HT-29 (cell line): ENCODE data around the gene PANK1. TPM values are rescaled to one million over a fixed set of nuclear protein-coding genes. Genes with fewer than 3 reads are reported as not detected.
A peak's percentile ranks its signal among the peaks of the same experiment; 100 is the strongest.

Source experiments
- DNase-seq: peaks from one replicate; pipeline ENCODE4 v3.0.0-alpha.2; 2015; ENCODE audit warnings: low spot score
- total RNA-seq: library from RNA; depleted of rRNA; stranded (reverse); fragments of >200 nt; shearing (Covaris generic); gene quantifications from 2 replicates; pipeline ENCODE4 v1.2.3, GENCODE V29; 2014

The PANK1 gene
- total RNA-seq, 1 experiment from 2014 or later, result 13.4 TPM

DNA sequence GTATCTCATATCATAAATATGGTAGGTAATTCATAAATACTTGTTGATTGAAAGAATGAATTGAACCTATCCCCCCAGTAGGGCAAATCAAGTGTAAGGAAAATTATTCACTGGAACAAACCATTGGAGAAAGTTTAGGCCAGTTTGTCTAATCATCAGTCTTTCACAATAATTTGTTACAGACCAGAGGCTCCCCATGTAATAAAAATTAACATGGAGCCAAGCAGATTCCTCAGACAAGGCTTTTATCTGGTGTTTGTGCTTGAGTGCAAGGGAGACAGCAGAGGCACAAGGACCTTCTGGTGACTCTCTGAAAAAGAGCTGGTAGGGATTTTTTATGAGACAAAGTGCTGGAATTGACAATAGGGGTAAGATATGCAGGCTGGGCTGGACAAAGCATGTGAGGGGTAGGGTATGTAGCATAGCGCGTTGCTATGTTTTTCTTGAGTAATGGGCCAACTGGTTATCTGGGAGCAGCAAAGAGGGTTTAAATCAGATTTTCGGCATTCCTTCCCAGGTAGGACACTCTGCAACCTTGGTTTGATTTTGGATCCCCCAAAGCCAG, 7.8 kb upstream of the PANK1 start:
- no peak for DNase-seq

DNA sequence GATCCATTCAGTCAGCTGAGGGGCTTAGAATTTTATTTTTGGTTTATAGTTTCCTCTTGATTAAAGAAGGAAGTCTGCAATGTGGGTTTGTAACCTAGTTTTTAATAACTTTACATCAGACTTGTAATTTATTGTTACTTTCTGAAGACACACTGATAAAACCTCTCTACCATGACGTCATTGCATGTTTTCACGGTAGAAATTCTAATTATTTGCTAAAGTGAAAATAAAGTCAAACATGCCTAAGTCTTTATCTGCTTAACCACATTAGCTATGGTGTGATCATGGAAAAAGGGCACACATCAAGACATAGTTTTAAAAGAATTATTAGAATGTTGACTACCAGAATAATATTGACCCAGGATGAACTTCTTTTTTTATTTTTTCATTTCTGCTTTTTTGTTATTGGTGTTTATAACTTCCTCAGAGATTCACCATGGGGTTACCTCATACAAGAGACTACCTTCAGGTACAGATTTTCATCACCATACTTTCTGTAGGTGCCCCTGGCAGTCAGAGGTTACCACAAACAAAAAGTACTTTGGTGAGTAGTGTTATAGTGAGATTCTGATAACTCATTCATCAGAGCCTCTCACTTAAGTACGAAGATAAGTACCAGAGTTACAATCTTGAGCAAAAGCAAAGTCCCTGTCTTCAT, 7.0 kb upstream of the PANK1 start:
- no peak for DNase-seq

DNA sequence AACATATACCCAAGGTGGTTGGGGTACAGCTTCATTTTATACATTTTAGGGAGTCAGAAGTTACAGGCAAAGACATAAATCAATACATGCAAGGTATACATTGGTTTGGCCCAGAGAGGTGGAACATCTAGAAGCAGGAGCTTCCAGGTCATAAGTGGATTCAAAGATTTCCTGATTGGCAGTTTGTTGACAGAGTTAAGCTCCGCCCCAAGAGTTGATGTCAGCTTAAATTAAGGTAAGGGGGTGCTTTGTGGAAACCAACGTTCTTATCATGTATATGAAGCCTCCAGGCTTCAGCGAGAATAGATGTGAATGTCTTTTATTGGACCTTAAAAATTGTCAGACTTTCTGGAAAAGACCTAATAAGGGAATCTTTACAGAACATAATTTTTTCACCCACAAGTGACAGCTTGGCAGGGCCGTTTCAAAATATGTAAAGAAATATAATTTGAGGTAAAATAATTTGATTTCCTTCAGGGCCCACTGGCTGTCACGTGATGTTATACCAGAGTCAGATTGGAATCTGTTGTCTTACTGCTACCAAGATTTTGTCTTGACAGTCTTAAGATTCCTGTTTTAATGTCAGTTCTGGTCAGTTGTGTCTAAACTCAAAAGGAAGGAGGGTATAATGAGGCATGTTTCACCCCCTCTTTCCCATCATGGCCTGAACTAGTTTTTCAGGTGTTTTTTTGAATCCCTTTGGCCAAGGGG, 6.3 kb upstream of the PANK1 start:
- no peak for DNase-seq

DNA sequence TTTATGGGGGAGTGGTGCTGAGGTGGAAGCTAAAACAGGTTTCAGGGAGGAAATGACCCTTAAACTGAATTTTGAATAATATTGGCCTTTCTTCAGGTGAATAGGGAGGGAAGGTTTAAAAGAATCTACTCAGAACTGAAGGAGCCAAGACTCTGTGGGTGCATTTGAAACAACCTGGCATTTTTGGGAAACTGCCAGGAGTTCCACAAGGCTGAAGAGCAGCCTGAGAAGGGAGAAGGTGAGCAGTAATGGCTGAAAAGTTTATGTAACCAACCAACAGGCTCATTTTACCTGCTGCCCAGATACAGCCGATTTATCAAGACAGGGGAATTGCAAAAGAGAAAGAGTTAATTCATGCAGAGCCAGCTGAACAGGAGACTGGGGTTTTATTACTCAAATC, 4.0 kb upstream of the PANK1 start:
- DNase-seq, result no peak

DNA sequence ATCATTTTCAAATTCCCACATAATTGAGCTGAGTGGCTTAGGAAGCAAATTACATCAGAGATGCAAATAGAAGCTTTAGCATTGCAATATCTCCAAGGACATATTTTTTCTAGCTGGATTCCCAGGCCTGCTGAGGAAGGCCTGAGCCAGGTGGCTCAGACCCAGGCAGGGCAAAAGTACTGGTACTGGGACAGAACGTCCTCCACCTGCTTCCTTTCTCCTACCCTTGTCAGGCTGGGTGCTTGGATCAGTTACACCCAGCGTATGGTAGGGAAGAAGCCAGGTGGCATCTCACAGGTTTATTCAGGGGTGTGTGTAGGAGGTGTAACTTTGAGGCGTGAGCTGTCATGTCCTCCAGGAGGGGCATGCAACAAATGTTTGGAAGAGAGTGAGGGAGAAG, 3.0 kb upstream of the PANK1 start:
- DNase-seq, result no peak

DNA sequence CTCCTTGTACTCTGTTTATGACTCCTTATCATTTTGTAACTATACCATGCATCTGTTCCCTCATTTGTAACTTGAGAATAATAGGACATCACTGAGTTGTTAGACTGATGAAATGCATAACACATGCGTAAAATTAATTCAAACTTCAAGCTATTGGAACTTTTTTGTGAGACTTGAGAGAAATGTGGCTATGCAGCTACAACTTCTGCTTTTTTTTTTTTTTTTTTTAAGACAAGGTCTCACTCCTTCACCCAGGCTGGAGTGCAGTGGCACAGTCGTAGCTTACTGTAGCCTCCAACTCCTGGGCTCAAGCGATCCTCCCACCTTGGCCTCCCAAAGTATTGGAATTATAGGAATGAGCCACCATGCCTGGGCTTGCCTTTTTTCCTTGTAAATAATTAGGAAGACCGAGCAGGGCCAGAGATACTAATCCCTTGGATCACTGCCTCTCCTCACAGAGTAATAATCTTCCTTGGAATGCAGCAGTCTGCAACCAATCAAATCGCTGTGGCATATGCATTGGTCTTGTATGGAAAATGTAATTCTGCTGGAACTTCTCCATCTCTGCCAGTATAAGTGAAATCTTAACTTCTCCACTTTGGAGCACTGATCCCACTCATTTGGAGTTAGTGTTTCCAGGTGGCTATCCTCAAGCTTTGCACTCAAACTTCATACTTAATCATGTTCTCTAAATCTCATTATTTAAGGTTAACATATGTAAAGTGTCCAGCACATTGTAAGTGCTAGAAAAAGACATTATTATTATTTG, 2.0 kb upstream of the PANK1 start:
- DNase-seq, result no peak

DNA sequence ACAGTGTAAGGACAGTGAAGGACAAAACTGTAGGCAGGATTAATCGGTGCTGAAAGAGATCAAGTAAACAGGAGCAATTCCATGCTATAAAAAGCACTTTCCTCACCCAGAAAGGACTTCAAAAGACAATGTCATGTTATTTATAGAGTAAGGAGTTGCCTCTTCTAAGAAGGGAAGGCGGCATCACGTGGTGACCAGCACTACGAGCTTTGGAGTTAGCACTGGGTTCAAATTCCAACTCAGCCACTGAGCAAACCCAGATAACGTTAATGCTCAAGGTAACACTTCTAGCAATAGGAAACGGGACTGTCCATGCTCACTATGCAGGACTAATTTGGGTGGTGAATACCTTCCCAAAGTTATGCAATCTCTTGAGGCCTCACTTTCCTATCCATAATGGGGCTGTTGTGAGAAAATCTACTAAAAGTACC, 715 bp upstream of the PANK1 start:
- DNase-seq, result peak; percentile 59

DNA sequence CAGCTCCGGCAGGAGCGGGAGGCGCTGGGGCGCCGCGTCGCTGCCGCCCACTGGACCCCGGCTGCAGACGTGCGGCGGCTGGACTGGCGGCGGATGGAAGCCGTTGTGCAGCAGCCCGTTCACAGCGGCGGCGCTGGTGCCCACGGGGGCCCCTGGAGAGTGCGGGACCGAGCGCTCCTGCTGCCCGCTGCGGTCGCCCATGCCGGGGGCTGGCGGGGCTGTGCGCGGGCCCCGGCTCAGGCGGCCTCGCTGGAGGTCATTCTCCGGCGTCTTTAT, 413 bp downstream of the PANK1 start:
- DNase-seq, result no peak

DNA sequence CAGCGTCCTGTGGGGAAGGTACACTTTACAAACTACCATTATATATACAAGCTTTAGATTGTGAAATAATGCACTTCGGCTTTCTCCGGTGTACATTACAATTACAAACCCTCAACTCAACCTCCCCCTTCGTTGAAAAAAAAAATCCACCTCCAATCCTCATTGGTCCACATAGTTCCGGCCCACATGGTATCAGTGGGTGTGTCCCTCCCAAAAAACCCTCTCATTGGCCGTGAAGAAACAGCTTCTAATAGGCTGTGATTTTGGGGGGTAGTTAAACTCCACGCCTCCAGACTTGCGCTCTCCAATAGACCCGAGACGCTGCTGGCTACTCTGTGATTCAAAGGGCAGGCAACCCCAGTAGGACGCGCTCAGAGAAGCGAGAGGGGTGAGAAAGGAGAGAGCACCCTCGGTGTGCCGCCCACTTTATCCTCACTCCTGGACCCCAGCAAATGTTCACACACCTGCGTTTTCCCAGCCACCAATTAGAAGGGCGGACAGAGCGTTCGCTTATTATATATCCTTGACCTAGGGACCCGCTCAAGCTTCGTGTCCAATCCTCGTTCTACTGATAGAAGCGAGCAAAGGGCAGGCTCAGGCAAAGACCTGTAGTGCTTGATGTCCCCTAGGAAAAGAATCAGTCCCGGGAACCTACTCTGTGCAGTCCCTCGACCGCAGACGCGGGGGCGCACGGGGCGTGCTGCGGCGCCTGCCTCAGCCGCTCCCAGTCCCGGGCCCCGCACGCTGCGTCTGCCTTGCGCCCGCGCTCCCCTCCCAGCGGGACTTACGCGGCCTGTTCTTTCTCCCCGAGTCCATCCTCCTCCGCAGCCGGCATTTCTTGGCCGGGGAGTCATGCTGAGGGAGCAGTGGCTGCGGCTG, 991 bp downstream of the PANK1 start:
- DNase-seq, result peak; percentile 96

DNA sequence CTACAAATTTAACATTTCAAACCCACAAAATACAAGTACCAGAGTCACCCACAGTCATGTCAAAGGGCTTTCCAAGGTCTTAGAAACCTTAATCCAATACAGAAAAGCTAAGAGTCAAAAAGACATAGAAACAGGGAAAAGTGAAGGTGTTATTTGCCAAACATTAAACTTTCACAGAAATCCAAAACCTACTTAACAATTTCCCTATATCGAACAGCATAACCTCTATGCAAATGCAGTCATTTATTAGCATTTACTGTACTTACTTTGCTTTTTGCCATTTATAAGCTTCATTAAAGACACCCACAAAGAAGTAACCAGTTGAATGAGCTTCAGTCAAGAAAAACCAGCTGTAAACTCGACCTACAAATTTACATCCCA, 1.6 kb downstream of the PANK1 start:
- no peak for DNase-seq

DNA sequence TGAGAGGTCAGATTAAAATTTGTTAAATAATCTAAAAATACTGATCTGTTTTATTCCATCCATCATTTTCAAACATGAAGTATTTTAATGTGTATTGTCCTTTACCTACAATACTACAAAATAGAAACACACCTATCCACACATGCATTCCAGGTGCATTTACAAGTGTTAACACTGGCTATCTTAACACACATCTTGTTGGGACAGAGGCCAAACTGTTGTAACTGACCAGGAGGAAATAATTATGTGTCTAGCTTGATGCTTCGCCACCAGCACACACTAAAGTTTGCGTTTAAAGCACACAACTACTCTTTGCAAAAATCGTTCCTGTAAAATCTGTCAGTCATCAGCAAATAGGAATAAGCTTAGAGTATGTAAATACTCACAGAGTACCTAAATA, 2.8 kb downstream of the PANK1 start:
- DNase-seq, result peak; percentile 64

DNA sequence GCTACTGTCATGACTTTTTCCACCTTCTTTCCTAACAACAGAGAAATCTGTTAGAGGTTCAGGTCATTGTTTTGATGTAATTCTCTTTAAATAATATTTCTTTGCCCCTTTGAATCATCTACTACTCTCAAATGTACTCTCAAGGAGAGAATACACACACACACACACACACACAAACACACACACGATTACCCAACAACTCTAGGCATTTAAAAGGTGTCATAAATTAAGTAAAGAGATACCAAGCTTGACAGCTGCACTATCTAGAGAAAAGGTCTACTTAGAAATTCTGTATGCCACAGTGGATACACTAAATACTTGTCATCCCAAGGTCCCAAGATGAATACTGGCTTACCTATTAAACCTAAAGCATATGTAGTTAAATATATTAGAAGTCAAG, 4.8 kb downstream of the PANK1 start:
- no peak for DNase-seq

DNA sequence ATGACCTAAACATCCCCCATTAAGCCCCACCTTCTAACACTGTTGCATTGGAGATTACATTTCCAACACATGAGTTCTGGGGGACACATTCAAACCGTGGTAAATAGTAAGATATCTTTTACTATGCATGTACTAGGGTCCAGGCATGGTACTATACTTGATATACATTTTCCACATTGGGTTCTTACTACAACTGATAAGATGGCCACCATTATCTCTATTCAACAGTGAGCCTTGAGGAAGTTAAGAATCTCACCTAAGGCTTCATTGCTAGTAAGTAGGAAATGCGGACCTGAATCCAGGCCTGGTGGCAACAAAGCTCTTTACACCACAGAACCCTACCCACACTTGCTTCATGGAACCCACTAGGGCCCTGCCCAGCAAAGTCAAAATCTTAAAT, 5.7 kb downstream of the PANK1 start:
- no peak for DNase-seq

DNA sequence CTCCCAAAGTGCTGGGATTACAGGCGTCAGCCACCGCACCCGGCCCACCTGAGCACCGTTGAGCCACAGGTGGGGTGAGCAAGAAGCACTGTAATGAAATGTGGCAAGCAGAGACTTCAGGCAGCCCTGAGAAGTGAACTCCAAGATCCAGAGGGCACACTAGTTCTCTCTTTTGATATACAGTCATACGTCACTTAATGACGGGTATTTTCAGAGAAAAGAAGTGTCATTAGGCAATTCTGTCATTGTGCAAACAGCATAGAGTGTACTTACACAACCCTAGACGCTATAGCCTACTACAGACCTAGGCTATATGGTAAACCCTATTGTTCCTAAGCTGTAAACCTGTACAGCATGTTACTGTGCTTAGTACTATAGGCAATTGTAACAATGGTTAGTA, 7.9 kb downstream of the PANK1 start:
- DNase-seq, result no peak

DNA sequence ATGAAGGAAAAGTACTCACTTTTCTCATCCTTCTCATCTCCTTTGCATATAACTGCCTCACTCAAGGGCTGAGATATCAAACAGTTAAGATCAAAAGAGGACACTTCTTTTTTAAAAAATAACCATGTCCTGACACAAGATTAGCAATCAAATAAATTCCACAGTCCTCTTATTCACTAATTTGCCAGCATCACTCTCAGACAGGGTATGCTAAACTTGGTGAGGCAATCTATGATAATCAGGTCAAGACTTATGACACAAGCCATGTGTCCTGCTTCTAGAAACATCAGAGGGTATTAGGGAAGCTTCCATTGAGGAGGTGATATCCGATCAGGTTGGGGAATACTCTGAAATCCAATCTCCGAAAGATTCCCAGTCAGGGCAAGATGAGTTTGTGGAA, 10.4 kb downstream of the PANK1 start:
- DNase-seq, result no peak

DNA sequence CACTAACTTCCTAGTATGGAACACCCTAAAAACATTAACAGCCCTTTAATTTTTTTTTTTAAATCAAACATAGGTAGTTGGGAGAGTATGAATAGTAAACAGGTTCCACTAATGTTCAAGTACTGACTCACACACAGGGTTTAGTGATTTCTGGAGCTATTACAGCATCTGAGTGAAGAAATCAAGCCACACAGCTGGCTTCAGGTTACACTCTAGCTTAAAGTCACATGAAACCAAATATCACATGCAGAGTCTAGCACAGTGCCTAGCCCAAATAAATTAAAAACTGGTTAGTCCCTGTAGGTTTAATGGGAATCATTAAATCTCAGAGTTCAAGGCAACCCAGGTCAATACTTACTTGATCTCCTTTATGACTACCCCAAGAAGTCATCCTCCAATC, 11.6 kb downstream of the PANK1 start:
- no peak for DNase-seq

DNA sequence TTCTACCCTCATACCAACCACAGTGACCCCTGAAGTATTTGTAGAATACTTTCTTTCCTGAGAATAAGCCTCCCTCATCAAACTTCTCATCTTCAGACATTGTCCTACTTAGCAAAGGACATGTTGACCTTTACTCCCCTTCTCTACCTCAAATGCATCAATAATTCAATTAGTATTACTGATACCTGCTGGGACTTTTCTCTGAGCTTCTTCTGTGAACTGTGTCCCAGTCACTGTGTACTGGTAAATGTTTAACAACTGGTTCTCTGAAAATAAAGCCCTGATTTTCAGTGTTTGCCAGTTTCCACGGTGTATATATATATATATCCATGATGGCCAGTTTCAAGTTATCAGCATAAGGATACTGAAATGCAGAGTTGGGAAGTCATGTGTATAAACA, 12.2 kb downstream of the PANK1 start:
- no peak for DNase-seq

DNA sequence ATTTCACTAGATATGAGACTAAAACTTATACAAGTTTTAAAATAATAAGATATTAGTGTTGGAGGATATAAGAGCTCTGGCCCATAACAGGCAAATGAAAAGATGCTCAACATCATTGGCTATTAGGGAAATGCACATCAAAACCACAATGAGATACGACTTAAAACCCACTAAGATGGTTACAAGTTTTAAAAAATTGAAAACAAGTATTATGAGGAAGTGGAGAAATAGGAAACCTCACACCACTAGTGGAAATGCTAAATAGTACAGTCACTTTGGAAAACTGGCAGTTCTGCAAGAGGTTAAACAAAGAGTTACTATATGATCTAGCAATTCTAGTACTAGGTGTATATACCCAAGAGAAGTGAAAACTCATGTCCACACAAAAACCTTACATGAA, 17.2 kb downstream of the PANK1 start:
- no peak for DNase-seq

DNA sequence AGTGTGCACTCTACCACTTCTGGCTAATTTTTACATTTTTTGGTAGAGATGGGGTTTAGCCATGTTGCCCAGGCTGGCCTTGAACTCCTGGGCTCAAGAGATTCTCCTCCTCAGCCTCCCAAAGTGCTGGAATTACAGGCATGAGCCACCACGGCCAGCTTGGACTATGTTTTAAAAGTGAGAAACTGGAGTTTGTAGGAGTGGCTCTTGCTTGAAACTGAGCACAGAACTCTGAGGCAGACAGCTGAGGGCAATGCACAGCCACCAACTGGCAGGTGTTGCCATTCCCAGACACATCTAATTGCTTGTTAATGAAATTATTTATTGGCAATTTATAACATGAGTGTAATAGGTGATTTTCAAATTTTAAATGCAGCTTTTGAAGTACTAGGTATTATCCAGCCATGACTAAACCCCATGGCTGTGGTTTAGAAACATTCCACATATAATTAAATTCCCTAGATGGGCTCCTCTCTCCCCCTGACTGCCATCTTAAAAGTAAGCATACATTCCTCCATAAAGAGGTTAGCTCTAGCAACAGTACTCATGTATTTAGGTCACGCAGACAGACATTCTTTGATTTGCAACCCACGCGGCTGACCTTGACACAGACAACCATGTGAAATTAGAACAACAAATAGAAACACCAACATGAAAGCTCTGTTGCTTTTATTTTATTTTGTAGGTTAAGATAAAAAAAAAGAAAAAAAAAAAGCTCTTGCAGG, 19.8 kb downstream of the PANK1 start:
- DNase-seq, result no peak

DNA sequence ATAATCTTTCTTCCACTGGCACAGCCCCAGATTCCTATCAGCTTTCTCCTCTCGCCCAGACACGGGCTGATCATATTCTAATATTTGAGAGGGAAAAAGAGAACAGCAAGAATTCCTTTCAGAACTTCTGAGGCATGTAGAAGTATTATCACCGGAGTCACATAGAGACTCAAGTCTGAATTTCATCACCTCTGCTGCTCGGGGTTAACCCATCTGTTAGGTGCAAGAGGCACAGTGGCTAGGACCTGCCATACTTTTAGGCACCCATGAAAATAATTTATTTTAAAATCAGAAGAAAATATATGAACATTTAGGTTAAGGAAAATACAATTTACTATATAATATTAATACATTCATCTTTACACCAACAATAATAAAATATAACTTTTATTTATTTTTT, 21.0 kb downstream of the PANK1 start:
- DNase-seq, result no peak

DNA sequence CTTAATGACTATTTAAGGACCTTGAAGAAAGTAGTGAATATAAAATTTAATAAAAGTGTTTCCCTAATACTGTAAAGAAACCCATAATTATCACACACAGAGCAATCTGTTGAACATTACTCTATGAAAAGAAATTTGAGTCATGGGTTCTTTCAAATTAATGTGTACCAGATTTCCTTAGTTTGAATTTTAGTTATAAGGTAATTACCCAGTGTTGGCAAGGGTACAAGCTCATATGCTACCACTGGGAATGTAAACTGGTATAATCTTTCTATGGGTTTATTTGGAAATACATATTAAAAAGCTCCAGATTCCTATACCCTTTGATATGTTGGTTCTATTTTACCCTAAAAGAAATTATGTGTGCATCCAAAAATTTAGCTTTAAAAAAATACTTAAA, 22.9 kb downstream of the PANK1 start:
- no peak for DNase-seq
